ENCODE measurements around the gene ZNRF1. TPM values are rescaled to one million over a fixed set of nuclear protein-coding genes. Genes with fewer than 3 reads are reported as not detected.
A peak's percentile ranks its signal among the peaks of the same experiment; 100 is the strongest.

The ZNRF1 gene
- total and polyA plus RNA-seq, 2 of the 13 experiments (the other 11 are each of a cell fraction or from before 2014, with no cell fraction given) = 43.9 to 58.7 TPM

DNA sequence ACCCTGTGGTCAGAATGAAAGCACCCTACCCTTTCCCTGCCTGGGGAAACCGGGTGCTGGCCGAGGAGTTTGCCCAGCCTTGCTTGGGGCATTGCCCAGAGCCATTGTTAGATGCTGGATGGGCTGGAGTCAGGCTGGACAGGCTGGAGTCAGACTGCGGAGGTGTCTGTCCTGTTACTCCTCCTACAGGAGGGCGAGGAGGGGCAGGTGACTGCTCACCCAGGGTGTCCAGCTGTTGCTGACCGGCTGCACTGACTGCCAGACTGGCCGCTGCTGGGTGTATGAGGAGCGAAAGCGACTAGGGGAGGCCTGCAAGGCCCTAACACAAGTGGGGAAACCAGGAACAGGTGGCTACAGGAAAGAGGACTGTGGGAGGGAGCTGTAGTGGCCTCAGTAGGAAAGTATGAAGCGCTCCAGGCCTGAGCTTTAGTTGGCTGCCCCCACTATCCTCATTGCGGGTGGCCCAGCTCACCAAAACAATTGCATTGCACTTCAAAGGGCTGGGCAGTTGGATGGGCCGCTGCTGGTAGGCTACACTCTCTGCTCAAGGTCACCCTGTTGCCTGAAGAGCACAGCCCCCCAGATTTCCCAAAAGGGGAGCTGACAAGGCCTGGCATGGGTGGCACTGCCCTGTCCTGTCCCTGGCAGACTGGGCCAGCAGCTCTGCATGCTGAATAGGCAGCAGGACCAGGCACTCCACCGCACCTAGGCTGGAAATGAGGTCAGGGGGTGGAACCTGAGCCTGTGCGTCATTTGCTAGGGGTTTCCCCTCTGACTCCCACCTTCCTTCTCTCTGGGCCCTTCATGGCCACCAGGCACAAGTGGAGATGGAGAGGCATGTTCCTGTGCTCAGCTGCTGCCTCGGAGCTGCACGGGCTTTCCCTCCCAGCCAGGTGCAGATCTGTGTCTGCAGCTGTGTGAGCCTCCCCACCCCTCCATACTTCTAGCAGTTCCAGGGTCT lies 99.4 kb downstream of the ZNRF1 start:
- intact Hi-C loops (cut with micrococcal nuclease; ENCODE audit: unreplicated experiment) = no loop called here
- FAIRE-seq (no peak), ATAC-seq (peak; percentile 4; the same call in 2 of the 3 replicates), DNase-seq (ENCODE audit: low spot score) (no peak)
- peaks cover 12% of the 10 kb centered on the region for H3K79me2 ChIP-seq (ENCODE audit: insufficient read depth, low read length)
- no peak overlapping the region for H3K4me3 ChIP-seq (replicated peaks in 1 of 3; ENCODE audit: insufficient read depth in 1 of 3, low read depth in 2 of 3, low read length in 3 of 3)
- no peak overlapping the region for H2AFZ ChIP-seq (ENCODE audit: low read length)
- no peaks in the 10 kb centered on the region for H3K9me3 ChIP-seq (ENCODE audit: low read length)
- H3K4me2 ChIP-seq (ENCODE audit: low read depth, low read length) = no peak overlapping the region
- H3K27me3 ChIP-seq (ENCODE audit: control insufficient read depth in 1 of 2, insufficient read depth in 2 of 2, low read length in 2 of 2) = no peaks in the 10 kb centered on the region
- H4K20me1 ChIP-seq (ENCODE audit: insufficient read depth, low read length) = peaks cover 10% of the 10 kb centered on the region
- no peak overlapping the region for H3K9ac ChIP-seq (ENCODE audit: insufficient read depth, low read depth, low read length)
- ChIA-PET POLR2A (interaction anchor here (0.5 to 0.6 kb wide), 2 partner anchors 39 to 111 kb away, joined by 3 to 4 read pairs; no protein-coding TSS in a partner anchor), CTCF (ENCODE audit: low intra/inter-chr PET ratio, low total read pairs) (no interaction called here)
- H3K27ac ChIP-seq (ENCODE audit: extremely low read length, insufficient read depth, low read length) = no peak overlapping the region
- WGBS (ENCODE audit: low lambda C conversion rate) = 92% methylated on average over 15 of the region's 15 CpGs
- H3K4me1 ChIP-seq (ENCODE audit: insufficient read depth, low read length) = peaks cover 31% of the 10 kb centered on the region
- no TSS peak for BruUV-seq (replicated peaks)
- in situ Hi-C loops (cut with HindIII; ENCODE audit: extremely low pct_ligation_motif_present, low pct_unique_long_range_greater_than_20kb) = no loop called here
- H3K36me3 ChIP-seq (replicated peaks in 1 of 2; ENCODE audit: control insufficient read depth in 1 of 2, insufficient read depth in 2 of 2, low read length in 2 of 2) = peaks cover 32 to 49% of the 10 kb centered on the region in 2 experiments
- TF ChIP-seq ZMYM4 (CRISPR knock-in tag; IDR thresholded peaks at IDR 0.05) = no peak
- TF ChIP-seq HIC2 (CRISPR knock-in tag; IDR thresholded peaks at IDR 0.05; ENCODE audit: low read depth) = 0 out of 2 replicates have a peak, but pooled peaks have one; percentile 29
- TF ChIP-seq ZNF703 (CRISPR knock-in tag; IDR thresholded peaks at IDR 0.05; ENCODE audit: borderline replicate concordance) = no peak
- TF ChIP-seq RBM22 (optimal IDR thresholded peaks at IDR 0.05; ENCODE audit: low read length) = peak; percentile 51
- no peak for TF ChIP-seq GATAD1 (CRISPR knock-in tag; IDR thresholded peaks at IDR 0.05)
- TF ChIP-seq HNRNPL (IDR thresholded peaks at IDR 0.05; ENCODE audit: low read depth, low read length) = peak; percentile 81
- no peak for TF ChIP-seq ZNF552 (CRISPR knock-in tag; IDR thresholded peaks at IDR 0.05; ENCODE audit: borderline replicate concordance)
- TF ChIP-seq ZSCAN30 (CRISPR knock-in tag; IDR thresholded peaks at IDR 0.05) = no peak
- peak; percentile 40 for TF ChIP-seq ZNF687 (CRISPR knock-in tag; IDR thresholded peaks at IDR 0.05)
- no peak for TF ChIP-seq ZNF772 (CRISPR knock-in tag; IDR thresholded peaks at IDR 0.05)
- no peak for TF ChIP-seq ZNF569 (CRISPR knock-in tag; IDR thresholded peaks at IDR 0.05; ENCODE audit: borderline replicate concordance)
- no peak for TF ChIP-seq ZBTB42 (CRISPR knock-in tag; IDR thresholded peaks at IDR 0.05)
- TF ChIP-seq YY1 (IDR thresholded peaks at IDR 0.05; ENCODE audit: insufficient read depth, insufficient replicate concordance, low read depth, low read length) = no peak
- TF ChIP-seq FOSL2 (CRISPR knock-in tag; IDR thresholded peaks at IDR 0.05) = no peak
- TF ChIP-seq CHD4 (IDR thresholded peaks at IDR 0.05; ENCODE audit: borderline replicate concordance, low read length) = no peak
- TF ChIP-seq IRF9 (CRISPR knock-in tag; IDR thresholded peaks at IDR 0.05; ENCODE audit: borderline replicate concordance) = no peak

Data from HepG2 (cell line).